ENCODE measurements around the gene IL27RA.

Gene IL27RA

DNA sequence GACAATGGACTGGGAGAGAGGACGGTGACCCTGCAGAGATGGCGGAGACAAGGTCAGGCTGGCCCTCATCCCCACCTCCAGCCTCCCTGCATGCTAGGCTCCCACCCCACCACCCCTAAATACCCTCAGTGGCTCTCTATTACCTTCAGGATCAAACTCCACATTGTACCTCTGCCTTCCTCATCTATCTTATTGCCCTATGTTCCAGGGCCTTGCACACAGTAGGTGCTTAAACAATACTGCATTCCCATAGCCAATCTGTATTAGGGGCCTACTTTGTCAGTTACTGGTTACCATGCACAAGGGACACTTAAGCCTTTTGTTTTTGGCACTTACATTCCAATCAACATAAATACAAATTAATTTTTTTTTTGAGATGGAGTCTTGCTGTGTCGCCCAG lies 23.8 kb downstream of the IL27RA start:
- TF ChIP-seq, protein P1, sequence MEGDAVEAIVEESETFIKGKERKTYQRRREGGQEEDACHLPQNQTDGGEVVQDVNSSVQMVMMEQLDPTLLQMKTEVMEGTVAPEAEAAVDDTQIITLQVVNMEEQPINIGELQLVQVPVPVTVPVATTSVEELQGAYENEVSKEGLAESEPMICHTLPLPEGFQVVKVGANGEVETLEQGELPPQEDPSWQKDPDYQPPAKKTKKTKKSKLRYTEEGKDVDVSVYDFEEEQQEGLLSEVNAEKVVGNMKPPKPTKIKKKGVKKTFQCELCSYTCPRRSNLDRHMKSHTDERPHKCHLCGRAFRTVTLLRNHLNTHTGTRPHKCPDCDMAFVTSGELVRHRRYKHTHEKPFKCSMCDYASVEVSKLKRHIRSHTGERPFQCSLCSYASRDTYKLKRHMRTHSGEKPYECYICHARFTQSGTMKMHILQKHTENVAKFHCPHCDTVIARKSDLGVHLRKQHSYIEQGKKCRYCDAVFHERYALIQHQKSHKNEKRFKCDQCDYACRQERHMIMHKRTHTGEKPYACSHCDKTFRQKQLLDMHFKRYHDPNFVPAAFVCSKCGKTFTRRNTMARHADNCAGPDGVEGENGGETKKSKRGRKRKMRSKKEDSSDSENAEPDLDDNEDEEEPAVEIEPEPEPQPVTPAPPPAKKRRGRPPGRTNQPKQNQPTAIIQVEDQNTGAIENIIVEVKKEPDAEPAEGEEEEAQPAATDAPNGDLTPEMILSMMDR (IDR thresholded peaks at IDR 0.05; ENCODE audit: low read length), result no peak
- no peak for TF ChIP-seq EZH2 (IDR thresholded peaks at IDR 0.05; ENCODE audit: borderline replicate concordance, low read length)
- no peaks in the 10 kb centered on the region for H3F3A ChIP-seq (ENCODE audit: insufficient read depth, low read length)
- no peaks in the 10 kb centered on the region for H3K4me1 ChIP-seq (ENCODE audit: insufficient read depth, low read length, severe bottlenecking)
- H2AFZ ChIP-seq (ENCODE audit: low read length), result no peak overlapping the region
- no peaks in the 10 kb centered on the region for H3K9me3 ChIP-seq (ENCODE audit: low read length)
- H3K27ac ChIP-seq (ENCODE audit: low read depth, low read length, poor library complexity, severe bottlenecking), result no peak overlapping the region
- H3K27me3 ChIP-seq (ENCODE audit: insufficient read depth, low read length), result peaks cover 5% of the 10 kb centered on the region; the same call in 1 of the 2 replicates
- H3K4me3 ChIP-seq (ENCODE audit: low read depth, low read length, poor library complexity, severe bottlenecking), result no peak overlapping the region
- H3K36me3 ChIP-seq (ENCODE audit: insufficient read depth, low read length), result no peaks in the 10 kb centered on the region
- H3K79me2 ChIP-seq (ENCODE audit: insufficient read depth, low read length), result no peaks in the 10 kb centered on the region
- H4K20me1 ChIP-seq (ENCODE audit: insufficient read depth, low read length), result no peaks in the 10 kb centered on the region
- no peak overlapping the region for H3K9ac ChIP-seq (ENCODE audit: low read length)
- H3K9me2 ChIP-seq (ENCODE audit: low read depth, low read length), result no peaks in the 10 kb centered on the region
- H3K4me2 ChIP-seq (ENCODE audit: low read length), result no peak overlapping the region

DNA sequence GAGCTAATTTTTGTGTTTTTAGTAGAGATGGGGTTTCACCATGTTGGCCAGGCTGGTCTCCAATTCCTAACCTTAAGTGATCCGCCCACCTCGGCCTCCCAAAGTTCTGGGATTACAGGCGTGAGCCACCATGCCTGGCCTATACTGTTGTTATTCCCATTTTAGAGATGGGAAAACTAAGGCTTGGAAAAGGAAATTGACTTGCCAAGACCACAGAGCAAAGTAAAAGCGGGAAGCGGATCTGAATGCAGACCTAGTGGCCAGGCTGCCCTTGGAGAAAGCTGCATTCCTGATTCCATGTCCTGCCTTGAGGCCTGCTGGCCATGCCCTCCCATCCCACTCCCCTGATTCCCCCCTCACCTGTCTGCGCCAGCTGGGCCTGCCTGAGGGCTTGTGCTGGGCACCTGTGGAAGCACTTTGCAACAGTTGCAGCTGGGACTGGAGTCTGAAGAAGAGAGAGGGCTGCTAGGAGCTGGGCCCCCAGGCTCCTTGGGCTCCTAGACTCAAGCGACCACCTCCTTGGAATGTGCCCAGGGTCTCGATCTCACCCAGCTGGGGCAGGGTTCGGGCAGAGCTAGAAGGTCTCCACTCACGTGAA lies 24.6 kb downstream of the IL27RA start:
- H4K20me1 ChIP-seq (ENCODE audit: insufficient read depth, low read length), result no peaks in the 10 kb centered on the region
- no peak overlapping the region for H3K27ac ChIP-seq (ENCODE audit: low read depth, low read length, poor library complexity, severe bottlenecking)
- H3K4me2 ChIP-seq (ENCODE audit: low read length), result no peak overlapping the region
- H3K36me3 ChIP-seq (ENCODE audit: insufficient read depth, low read length), result no peaks in the 10 kb centered on the region
- no peaks in the 10 kb centered on the region for H3K4me1 ChIP-seq (ENCODE audit: insufficient read depth, low read length, severe bottlenecking)
- H3K9me2 ChIP-seq (ENCODE audit: low read depth, low read length), result no peaks in the 10 kb centered on the region
- H3K9me3 ChIP-seq (ENCODE audit: low read length), result no peaks in the 10 kb centered on the region
- no peak overlapping the region for H2AFZ ChIP-seq (ENCODE audit: low read length)
- TF ChIP-seq, protein P1 (IDR thresholded peaks at IDR 0.05; ENCODE audit: low read length), result no peak
- TF ChIP-seq EZH2 (IDR thresholded peaks at IDR 0.05; ENCODE audit: borderline replicate concordance, low read length), result no peak
- no peak overlapping the region for H3K9ac ChIP-seq (ENCODE audit: low read length)
- H3K79me2 ChIP-seq (ENCODE audit: insufficient read depth, low read length), result no peaks in the 10 kb centered on the region
- no peak overlapping the region for H3K4me3 ChIP-seq (ENCODE audit: low read depth, low read length, poor library complexity, severe bottlenecking)
- H3F3A ChIP-seq (ENCODE audit: insufficient read depth, low read length), result no peaks in the 10 kb centered on the region
- H3K27me3 ChIP-seq (ENCODE audit: insufficient read depth, low read length), result peaks cover 5% of the 10 kb centered on the region; the same call in 1 of the 2 replicates

DNA sequence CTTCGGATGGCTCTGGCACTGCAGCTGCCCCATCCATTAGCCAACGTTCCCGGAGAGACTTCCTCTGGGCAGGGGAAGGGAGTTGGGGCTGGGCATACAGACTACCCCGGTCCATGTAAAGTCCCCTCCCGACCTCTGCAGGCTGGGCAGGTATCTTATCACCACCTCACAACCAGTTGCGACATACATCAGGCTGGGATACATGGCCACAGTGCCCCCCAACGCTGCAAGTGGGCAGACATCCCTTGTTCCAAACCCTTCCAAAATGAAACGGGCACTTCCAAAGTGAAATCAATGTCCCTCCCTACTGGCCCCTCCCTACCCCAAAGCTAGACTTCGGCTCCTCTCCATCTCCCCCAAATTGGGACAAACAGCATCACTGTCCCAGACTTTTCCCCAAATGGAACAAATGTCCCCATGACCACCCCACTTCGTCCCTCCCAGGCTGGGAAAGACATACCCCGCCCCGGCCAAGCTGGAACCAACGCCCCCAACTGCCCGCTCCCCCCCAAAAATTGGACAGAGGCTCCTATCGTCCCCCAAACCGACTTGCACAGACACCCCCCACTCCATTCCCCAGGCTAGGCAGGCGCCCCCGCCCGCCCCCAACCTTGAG lies 25.3 kb downstream of the IL27RA start:
- Histone ChIP-seq H3K9me2 (ENCODE audit: low read depth, low read length) (no peaks in the 10 kb centered on the region), H3F3A (ENCODE audit: insufficient read depth, low read length) (no peaks in the 10 kb centered on the region), H3K27me3 (ENCODE audit: insufficient read depth, low read length) (peaks cover 5% of the 10 kb centered on the region; the same call in 1 of the 2 replicates), H4K20me1 (ENCODE audit: insufficient read depth, low read length) (no peaks in the 10 kb centered on the region), H3K79me2 (ENCODE audit: insufficient read depth, low read length) (no peaks in the 10 kb centered on the region), H3K9ac (ENCODE audit: low read length) (no peak overlapping the region), H3K4me2 (ENCODE audit: low read length) (no peak overlapping the region), H3K36me3 (ENCODE audit: insufficient read depth, low read length) (no peaks in the 10 kb centered on the region), H3K9me3 (ENCODE audit: low read length) (no peaks in the 10 kb centered on the region), H2AFZ (ENCODE audit: low read length) (no peak overlapping the region), H3K4me3 (ENCODE audit: low read depth, low read length, poor library complexity, severe bottlenecking) (no peak overlapping the region), H3K27ac (ENCODE audit: low read depth, low read length, poor library complexity, severe bottlenecking) (no peak overlapping the region), H3K4me1 (ENCODE audit: insufficient read depth, low read length, severe bottlenecking) (no peaks in the 10 kb centered on the region)
- TF ChIP-seq, protein P1 (IDR thresholded peaks at IDR 0.05; ENCODE audit: low read length), result no peak
- TF ChIP-seq EZH2 (IDR thresholded peaks at IDR 0.05; ENCODE audit: borderline replicate concordance, low read length), result no peak
